ENCODE results near the gene SUSD4.

GRCh38 chr1:223271085-223271781 is 92.7 kb downstream of the SUSD4 start:
- TF ChIP-seq CTCF (IDR thresholded peaks at IDR 0.05) (no peak), POLR2A (IDR thresholded peaks at IDR 0.05) (no peak)

All from uterus (tissue), 2 donors.